ENCODE results near the gene ZNF497. TPM values are rescaled to one million over a fixed set of nuclear protein-coding genes. Genes with fewer than 3 reads are reported as not detected.

ZNF497 gene
- total and polyA plus RNA-seq, 4 donors, result 0.97 to 3.8 (median 2.4) TPM

DNA sequence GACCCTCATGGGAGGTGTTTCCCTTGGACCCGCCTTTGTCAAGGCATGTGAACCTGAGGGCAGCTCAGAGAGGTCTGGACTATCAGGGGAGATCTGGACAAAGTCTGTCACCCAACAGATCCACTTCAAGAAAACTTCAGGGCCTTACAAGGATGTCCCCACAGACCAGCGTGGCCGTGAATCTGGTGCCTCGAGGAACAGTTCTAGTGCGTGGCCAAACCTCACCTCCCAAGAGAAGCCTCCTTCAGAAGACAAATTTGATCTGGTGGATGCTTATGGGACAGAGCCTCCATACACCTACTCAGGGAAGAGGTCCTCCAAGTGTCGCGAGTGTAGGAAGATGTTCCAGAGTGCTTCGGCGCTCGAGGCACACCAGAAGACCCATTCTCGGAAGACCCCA, 24.2 kb downstream of the ZNF497 start:
- peaks cover 0 to 10% (median 0%) of the 10 kb centered on the region in 4 donors for H3K9me3 ChIP-seq (ENCODE audit: control insufficient read depth in 4 of 4, insufficient read depth in 3 of 4, low read length in 3 of 4)
- 97% methylated on average over 11 of the region's 11 CpGs for WGBS, 2 donors
- no peaks in the 10 kb centered on the region for H3K27me3 ChIP-seq (ENCODE audit: control insufficient read depth in 3 of 3, insufficient read depth in 3 of 3, low read length in 2 of 3)
- no peak overlapping the region for H3K4me3 ChIP-seq
- DNase-seq (no peak), ATAC-seq (ENCODE audit: insufficient read depth, low FRiP score) (no peak)
- H3K36me3 ChIP-seq (ENCODE audit: control insufficient read depth in 4 of 4, insufficient read depth in 4 of 4, low read length in 4 of 4), result peaks cover 0 to 38% (median 23%) of the 10 kb centered on the region in 4 donors
- no peak overlapping the region for H3K9ac ChIP-seq (ENCODE audit: insufficient read depth in 1 of 2, low read length in 2 of 2)
- H3K4me1 ChIP-seq (ENCODE audit: control insufficient read depth in 5 of 5, insufficient read depth in 5 of 5, low read length in 5 of 5), result peaks cover 0 to 1% (median 0%) of the 10 kb centered on the region in 5 donors
- no peak overlapping the region for H3K27ac ChIP-seq (ENCODE audit: low read depth in 1 of 2, low read length in 1 of 2)
- TF ChIP-seq, protein P1, sequence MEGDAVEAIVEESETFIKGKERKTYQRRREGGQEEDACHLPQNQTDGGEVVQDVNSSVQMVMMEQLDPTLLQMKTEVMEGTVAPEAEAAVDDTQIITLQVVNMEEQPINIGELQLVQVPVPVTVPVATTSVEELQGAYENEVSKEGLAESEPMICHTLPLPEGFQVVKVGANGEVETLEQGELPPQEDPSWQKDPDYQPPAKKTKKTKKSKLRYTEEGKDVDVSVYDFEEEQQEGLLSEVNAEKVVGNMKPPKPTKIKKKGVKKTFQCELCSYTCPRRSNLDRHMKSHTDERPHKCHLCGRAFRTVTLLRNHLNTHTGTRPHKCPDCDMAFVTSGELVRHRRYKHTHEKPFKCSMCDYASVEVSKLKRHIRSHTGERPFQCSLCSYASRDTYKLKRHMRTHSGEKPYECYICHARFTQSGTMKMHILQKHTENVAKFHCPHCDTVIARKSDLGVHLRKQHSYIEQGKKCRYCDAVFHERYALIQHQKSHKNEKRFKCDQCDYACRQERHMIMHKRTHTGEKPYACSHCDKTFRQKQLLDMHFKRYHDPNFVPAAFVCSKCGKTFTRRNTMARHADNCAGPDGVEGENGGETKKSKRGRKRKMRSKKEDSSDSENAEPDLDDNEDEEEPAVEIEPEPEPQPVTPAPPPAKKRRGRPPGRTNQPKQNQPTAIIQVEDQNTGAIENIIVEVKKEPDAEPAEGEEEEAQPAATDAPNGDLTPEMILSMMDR (IDR thresholded peaks at IDR 0.05; ENCODE audit: control extremely low read depth, extremely low read depth), result no peak

DNA sequence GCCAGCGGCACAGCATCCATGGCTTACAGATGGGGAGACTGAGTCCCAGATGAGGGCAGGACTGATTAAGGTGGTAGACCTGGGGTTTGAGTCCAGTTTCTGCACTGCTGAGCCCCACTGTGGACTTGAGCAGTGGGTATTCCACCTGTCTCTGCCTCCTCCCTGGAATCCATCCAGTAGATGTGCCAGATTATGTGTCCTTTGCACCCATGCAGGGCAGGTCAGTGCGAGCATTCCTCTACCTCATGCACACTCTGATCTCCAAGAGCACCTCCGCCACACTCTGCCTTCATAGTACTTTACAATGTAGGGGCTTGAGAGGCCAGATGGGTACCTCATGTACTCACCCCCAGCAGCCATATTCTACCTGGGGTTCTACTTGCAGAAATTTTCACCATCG, 25.7 kb downstream of the ZNF497 start:
- no peak overlapping the region for H3K9ac ChIP-seq (ENCODE audit: insufficient read depth in 1 of 2, low read length in 2 of 2)
- DNase-seq (no peak), ATAC-seq (ENCODE audit: insufficient read depth, low FRiP score) (no peak)
- peaks cover 0 to 1% (median 0%) of the 10 kb centered on the region in 5 donors for H3K4me1 ChIP-seq (ENCODE audit: control insufficient read depth in 5 of 5, insufficient read depth in 5 of 5, low read length in 5 of 5)
- peaks cover 0 to 37% (median 23%) of the 10 kb centered on the region in 4 donors for H3K36me3 ChIP-seq (ENCODE audit: control insufficient read depth in 4 of 4, insufficient read depth in 4 of 4, low read length in 4 of 4)
- H3K27ac ChIP-seq (ENCODE audit: low read depth in 1 of 2, low read length in 1 of 2), result no peak overlapping the region
- 98% methylated on average over 4 of the region's 4 CpGs for WGBS, 2 donors
- H3K9me3 ChIP-seq (ENCODE audit: control insufficient read depth in 4 of 4, insufficient read depth in 3 of 4, low read length in 3 of 4), result peaks cover 0 to 10% (median 0%) of the 10 kb centered on the region in 4 donors
- no peak overlapping the region for H3K4me3 ChIP-seq
- TF ChIP-seq, protein P1 (IDR thresholded peaks at IDR 0.05; ENCODE audit: control extremely low read depth, extremely low read depth), result no peak
- H3K27me3 ChIP-seq (ENCODE audit: control insufficient read depth in 3 of 3, insufficient read depth in 3 of 3, low read length in 2 of 3), result no peaks in the 10 kb centered on the region

DNA sequence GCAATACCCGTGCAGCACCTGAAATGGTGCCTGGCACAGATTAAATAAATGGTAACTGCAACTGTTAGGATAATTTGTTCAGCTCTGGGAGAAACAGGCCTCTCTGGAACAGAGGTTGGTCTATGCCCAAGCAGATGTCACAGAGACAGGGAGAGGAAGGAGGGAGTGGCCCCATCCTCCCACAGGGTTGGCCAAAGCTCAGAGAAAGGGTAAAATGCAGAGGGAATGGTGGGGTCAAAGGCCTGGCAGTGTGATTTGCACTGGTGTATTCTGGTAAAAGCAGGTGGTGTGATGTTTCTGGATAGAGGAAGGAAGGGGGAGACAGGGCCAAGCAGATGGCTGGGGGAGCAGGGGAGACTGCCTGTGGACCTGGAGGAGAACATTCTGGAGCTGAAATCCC, 26.3 kb downstream of the ZNF497 start:
- no peak overlapping the region for H3K27ac ChIP-seq (ENCODE audit: low read depth in 1 of 2, low read length in 1 of 2)
- no peaks in the 10 kb centered on the region for H3K27me3 ChIP-seq (ENCODE audit: control insufficient read depth in 3 of 3, insufficient read depth in 3 of 3, low read length in 2 of 3)
- H3K9me3 ChIP-seq (ENCODE audit: control insufficient read depth in 4 of 4, insufficient read depth in 3 of 4, low read length in 3 of 4), result peaks cover 0 to 10% (median 0%) of the 10 kb centered on the region in 4 donors
- ATAC-seq (ENCODE audit: insufficient read depth, low FRiP score) (no peak), DNase-seq (no peak)
- H3K4me3 ChIP-seq, result no peak overlapping the region
- peaks cover 0 to 1% (median 0%) of the 10 kb centered on the region in 5 donors for H3K4me1 ChIP-seq (ENCODE audit: control insufficient read depth in 5 of 5, insufficient read depth in 5 of 5, low read length in 5 of 5)
- H3K9ac ChIP-seq (ENCODE audit: insufficient read depth in 1 of 2, low read length in 2 of 2), result no peak overlapping the region
- H3K36me3 ChIP-seq (ENCODE audit: control insufficient read depth in 4 of 4, insufficient read depth in 4 of 4, low read length in 4 of 4), result peaks cover 0 to 36% (median 22%) of the 10 kb centered on the region in 4 donors
- 96 to 99% methylated on average over 1 of the region's 1 CpG for WGBS, 2 donors
- TF ChIP-seq, protein P1 (IDR thresholded peaks at IDR 0.05; ENCODE audit: control extremely low read depth, extremely low read depth), result no peak

DNA sequence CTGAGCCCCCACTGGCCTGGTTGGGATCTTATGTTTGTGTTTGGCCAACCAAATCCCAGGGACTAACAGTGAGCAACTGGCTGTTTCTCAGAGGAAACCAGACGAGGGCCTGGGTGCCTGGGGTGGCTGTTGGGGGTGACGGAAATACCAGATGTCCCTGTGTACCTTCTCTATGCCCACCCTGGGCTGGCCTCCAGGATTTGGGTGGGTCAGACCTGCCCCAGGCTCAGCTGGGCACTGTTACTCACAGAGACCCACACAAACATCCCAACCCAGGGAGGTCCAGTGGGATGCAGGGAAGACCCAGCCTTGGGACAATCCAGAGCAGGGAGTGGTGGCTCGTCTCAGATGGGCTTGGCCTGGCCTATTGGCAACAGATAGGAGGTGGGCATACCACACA, 26.9 kb downstream of the ZNF497 start:
- ATAC-seq (ENCODE audit: insufficient read depth, low FRiP score), result no peak
- 86 to 92% methylated on average over 3 of the region's 3 CpGs for WGBS, 2 donors
- peaks cover 0 to 36% (median 21%) of the 10 kb centered on the region in 4 donors for H3K36me3 ChIP-seq (ENCODE audit: control insufficient read depth in 4 of 4, insufficient read depth in 4 of 4, low read length in 4 of 4)

More for the DNA sequence above, 26.9 kb downstream of the ZNF497 start:
- no peak overlapping the region for H3K27ac ChIP-seq (ENCODE audit: low read depth in 1 of 2, low read length in 1 of 2)
- TF ChIP-seq, protein P1 (IDR thresholded peaks at IDR 0.05; ENCODE audit: control extremely low read depth, extremely low read depth), result no peak
- no peaks in the 10 kb centered on the region for H3K27me3 ChIP-seq (ENCODE audit: control insufficient read depth in 3 of 3, insufficient read depth in 3 of 3, low read length in 2 of 3)
- peaks cover 0 to 1% (median 0%) of the 10 kb centered on the region in 5 donors for H3K4me1 ChIP-seq (ENCODE audit: control insufficient read depth in 5 of 5, insufficient read depth in 5 of 5, low read length in 5 of 5)
- no peak overlapping the region for H3K9ac ChIP-seq (ENCODE audit: insufficient read depth in 1 of 2, low read length in 2 of 2)
- no peak for DNase-seq
- no peak overlapping the region for H3K4me3 ChIP-seq
- H3K9me3 ChIP-seq (ENCODE audit: control insufficient read depth in 4 of 4, insufficient read depth in 3 of 4, low read length in 3 of 4), result peaks cover 0 to 10% (median 0%) of the 10 kb centered on the region in 4 donors
